Glomerular visceral epithelial cell (primary cell): Measurements from ENCODE around the gene NEU1.
A peak's percentile ranks its signal among the peaks of the same experiment; 100 is the strongest.

Source experiments
- DNase-seq: peaks from one replicate; pipeline ENCODE4 v3.0.0-alpha.2; 2016; ENCODE audit errors: extremely low spot score

The NEU1 gene

DNA sequence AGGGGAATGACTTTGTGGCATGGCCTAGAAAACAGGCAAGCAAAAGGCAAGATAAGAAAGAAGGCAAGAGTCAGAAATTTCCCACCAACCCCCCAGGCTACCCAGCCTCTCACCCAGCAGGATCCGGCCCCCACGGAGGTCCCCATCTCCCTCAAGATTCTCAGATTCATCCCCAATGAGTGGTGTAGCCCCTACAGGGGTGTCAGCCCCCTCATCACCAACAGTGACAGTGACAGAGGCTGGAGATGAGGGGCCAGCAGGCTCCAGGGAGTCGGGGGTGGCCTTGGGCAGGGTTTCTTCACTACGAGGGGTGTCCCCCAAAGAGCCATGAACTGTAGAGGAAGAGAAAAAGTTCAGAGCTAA is 33.9 kb upstream of the NEU1 start:
- no peak for DNase-seq

DNA sequence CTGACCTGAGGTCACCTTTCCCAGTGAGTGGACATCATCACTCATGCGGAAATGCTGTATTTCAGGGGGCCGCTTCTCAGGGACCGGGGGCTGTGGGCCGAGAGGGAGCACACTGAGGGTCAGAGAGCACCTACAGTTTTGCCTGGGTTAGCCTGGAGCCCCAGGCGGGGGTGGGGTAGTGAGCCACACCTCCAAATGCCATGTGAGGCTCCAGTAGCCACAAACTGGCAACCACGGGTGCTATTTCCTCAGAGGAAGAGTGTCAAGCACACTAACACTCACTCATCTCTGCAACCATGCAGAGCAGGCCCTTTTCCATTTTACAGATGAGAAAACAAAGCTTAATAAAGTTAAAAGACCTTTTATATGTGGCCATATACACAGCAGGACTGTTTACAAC is 30.2 kb upstream of the NEU1 start:
- no peak for DNase-seq

DNA sequence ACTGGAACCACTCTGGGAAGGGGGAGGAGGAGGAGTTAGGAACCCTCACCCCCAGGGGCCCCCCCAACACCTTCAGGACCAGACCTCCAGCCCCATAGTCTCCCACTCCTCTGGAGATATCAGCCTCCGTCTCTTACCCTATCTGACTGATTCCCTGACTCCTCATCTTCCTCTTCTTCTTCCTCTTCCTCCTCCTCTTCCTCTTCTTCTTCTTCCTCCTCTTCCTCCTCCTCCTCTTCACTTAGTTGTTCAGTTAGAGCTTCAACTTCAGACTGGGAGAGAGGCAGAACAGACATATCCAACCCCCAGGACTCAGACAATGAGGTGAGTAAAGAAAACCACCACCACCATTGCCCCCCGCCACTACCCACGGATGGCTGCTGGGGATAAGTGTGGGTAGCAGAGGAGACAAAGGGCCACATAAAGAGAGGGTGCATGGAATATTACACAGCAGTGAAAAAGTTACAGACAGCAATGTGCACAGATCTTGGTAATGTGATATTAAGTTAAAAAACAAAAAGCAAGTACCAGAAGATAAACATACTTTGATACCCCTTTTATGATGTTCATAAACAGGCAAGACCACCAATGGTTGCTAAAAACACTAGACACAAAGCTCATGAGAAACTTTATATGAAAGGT is 26.8 kb upstream of the NEU1 start:
- DNase-seq, result no peak

DNA sequence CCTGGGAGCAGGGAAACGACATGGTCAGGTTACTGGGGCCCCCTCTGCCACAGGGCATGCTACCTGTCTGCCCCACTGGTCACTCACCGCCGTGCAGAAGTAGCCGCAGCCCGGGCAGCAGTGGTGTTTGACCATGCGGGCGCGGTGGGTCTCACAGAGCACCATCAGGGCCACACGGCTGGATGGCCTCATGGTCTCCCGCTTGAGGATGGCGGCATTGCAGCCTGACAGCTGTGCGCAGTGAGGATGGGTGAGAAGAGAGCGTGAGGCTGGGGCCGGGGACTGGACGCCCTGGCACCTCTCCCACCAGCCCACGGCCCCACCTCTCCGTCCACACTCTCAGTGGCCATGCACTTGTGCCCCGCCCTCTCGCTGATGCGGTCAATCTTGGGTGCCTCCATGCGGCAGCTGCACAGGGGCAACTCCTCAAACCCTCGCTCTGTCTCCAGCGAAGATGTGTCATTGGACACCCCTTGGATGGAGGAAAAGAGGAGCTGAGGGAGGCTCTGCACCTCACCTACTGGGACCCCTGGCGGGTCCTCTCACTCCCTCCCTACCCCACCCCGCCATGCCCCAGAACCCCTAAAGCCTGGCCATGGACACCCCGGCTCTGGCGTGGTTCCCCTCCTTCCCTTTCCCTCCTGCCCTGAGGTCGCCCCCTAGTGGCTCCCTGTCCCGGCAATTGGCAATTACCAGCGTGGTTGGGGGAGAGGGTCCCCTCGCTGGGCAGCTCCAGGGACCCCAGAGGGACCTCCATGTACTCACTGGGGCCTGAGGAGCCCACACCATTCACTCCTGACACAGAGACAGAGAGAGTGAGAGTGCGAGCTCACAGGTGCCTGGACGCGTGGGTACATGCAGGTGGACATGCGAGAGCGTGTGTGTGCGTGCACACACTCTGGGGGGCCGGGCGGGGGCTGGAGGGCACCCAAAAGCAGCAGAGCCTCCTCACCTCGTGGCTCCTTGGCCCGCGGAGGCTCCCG is 25.9 kb upstream of the NEU1 start:
- DNase-seq, result no peak

DNA sequence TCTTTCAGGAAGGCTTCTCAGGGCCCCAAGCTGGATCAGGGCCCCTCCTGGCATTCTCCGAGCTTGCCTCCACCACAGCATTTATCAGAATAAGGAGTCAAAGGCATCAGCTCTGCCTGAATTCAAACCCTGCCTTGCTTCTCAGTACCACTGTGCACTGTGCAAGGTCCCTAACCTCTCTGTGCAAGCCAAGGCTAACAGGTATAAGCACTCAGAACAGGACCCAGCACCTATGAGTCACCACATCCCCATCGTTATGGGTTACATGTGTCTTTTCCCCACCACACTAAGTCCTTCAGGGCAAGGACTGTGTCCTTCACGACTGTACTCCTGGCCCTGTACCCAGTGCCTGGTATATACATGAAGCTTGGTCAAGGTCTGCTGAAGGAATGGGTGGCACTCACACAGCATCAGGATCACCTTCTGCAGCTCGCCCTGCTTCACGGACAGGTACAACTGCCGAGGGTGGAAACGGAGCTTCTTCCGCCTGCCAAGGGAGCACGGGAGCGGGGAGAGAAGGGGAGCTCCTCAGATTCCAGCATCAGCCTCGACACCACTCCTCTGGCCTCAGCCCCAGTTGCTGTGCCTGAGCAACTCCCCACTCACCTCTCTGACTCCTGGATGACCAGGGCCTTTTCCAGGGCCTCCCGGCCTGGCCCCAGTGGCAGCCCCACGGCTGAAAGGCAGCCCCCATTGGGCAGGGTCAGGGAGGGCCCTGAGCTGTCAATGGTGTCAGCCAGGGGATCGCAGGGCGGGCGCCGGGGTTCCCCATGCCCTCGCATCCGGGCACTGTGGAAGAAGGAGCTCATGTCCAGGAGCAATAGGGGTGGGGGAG is 24.8 kb upstream of the NEU1 start:
- no peak for DNase-seq

DNA sequence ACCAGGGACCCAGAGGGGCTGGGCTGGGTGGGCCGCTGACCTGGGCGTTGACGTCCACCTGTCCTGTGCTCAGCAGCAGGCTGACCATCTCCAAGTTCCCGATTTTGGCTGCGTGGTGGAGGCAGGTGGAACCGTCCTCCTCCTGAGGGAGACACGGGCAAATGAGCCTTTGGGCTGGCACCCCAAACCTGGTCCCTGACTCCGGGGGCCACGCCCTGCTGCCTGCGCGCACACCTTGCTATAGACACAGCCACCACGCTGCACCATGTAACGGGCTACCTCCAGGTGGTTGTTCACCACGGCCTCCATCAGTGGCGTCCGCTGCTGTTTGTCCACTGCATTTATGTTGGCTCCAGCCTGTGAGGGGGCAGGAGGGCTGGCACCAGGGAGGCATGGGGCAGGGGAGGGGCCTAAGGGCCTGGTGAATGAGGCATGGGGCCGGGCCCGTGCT is 23.9 kb upstream of the NEU1 start:
- no peak for DNase-seq

DNA sequence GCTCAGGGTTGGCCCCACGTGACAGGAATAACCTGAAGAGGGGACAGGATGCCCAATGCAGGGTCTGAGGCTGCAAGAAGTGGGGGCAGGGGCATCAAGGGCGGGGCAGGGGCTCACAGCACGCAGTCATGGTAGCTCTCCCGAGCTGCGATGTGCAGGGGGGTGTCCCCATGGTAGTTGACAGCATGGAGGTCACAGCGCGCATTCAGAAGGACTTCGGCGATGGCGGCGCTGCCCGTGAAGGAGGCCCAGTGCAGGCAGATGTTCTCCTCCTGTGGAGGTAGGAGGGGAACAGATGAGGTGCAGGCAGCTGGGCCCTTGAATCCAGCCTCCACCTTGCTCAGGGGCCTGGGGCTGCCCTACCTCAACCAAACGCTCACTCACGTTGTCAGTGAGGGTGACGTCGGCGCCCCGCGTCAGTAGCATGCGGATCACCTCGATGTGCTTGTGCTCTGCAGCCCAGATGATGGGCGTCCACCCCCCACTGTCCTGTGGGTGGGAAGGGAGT is 22.0 kb upstream of the NEU1 start:
- no peak for DNase-seq

DNA sequence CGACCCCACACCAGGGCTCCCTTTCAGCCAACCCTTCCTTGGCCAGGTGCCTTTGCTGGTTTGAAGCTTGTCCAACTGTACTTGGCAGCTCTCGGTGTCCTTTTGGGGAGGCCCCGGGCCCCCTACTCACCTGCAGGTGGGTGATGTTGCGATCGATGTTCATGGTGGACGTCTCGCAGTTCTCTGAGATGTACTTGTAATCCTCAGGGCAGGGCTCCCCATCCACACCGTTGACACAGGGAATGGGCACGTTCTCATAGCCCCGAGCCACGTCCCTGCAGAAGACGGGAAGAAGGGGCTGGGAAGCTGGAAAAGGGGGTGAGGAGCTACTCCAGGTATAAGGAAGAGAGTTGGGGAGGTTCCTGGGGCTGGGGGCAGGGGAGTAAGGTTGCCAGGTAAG is 21.1 kb upstream of the NEU1 start:
- DNase-seq, result no peak

DNA sequence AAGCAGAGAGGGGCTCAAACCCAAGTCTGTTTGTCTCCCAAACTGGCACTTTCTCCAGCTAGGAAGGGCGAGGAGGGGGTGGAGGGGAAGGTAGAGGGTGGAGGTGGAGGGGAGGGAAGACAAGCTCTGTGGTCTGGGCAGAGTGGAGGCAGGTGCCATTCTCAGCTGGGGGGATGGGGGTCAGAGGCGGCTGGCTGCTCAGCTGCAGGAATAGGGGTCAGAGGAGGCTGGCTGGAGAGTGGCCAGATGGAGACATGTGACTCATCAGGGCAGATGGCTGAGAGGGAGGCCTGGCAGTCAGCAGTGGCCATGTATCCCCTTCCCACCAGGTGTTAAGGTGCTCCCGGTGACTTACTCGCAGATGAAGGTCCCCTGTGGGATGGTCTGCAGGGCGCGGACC is 19.7 kb upstream of the NEU1 start:
- DNase-seq, result peak; percentile 78

DNA sequence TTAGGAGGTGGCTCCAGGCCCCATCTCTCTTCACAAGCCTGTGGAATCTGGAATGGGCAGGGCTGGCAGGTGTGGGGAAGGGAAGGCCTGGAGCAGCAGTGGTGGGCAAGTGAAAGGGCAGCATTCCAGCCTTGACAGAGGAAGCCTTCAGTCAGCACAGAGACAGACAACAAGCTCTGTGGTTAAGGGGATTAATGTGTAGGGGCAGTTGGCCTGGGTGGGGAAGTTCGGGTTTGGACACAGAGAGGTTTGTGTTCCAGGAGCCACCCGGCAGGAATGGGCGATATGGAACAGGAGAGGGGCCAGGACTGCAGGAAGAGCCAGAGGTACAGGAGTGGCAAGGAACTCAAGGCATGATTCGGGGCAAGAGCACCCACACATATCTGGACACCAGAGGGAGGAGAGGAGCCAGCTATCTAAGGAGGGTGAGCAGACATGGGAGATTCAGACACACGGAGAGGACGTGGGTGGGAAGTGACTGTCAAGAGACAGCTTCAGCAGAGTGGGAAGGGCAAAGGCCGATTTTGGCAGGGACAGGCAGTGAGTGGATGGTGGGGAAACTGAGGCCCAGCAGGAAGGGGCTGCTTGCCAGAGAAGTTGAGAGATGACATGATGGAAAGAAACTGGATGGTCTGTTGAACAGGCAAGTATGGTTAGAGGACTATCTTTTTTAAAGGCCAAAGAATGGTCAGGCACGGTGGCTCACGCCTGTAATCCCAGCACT is 18.7 kb upstream of the NEU1 start:
- DNase-seq, result no peak

DNA sequence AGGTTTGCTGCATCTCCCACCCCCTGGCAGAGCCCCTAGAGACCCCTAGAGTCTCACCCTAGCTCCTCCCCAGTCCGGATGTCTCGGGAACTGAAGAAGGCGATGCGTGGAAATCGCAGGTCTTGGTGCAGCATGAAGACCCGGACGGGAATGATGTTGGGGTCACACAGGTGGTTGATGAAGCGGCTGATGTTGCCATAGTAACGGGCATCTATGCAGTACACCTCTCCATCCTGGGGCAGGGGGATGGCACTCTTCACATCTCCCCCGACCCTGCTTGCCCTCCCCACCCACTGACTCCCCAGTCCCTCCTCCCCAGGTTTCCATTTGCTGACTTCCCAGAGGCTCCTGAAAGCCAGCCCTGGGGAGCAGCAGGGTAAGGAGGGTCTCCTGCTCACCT is 18.0 kb upstream of the NEU1 start:
- no peak for DNase-seq

DNA sequence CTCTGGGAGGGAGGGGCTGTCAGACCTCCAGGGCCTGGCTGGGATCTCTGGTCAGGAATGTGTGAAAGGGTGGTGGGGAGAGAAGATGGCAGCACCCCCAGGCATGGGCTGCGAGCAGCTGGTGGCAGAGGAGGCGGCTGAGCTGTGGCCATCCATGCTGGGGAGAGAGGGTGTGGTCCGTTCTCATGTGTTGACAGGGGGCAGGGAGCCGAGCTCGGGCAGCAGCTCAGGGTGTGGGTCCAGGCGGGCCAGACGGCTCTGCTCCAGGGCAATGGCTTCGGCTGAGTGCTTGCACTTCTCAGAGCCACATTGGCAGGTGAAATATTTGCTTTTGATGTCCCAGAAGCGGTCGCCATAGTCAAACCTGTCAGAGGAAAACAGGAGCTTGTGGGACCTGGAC is 17.3 kb upstream of the NEU1 start:
- no peak for DNase-seq

DNA sequence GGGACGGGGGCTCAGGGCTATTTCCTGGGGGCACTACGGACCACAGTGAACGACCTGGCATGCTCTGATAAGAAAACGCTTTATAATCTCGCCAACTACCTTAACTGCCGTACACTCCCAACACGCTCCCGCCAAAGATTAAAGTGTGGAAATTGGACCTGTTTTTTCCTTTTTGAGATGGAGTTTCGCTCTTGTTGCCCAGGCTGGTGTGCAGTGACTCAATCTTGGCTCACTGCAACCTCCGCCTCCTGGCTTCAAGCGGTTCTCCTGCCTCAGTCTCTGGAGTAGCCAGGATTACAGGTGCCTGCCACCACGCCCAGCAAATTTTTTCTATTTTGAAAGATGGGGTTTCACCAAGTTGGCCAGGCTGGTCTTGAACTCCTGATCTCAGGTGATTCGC is 16.5 kb upstream of the NEU1 start:
- DNase-seq, result no peak

DNA sequence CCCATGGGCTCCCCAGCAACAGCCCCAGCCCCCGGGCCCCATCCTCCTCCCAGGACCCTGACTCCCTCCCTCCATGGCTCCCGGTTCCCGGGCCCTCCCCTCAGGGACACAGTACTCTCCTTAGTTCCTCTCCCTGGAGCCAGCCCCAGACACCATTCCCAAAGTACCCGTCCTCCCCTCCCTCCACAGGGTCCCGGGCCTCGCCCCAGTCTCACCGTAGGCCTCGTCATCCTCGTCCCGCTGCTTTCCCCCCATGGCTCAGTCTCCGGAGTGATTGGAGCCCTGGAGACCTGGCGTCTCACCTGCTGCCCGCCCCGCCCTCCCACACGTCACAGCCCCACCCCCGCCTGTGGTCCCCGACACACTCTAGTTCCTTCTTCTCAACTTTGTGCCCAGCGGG is 16.1 kb upstream of the NEU1 start, which contains the start of gene SLC44A4:
Gene SLC44A4, minus strand, starts transcription at position 272 of the 400 bp plus-strand sequence. Its CDS starts 17 bp downstream, at position 255.
- no peak for DNase-seq

DNA sequence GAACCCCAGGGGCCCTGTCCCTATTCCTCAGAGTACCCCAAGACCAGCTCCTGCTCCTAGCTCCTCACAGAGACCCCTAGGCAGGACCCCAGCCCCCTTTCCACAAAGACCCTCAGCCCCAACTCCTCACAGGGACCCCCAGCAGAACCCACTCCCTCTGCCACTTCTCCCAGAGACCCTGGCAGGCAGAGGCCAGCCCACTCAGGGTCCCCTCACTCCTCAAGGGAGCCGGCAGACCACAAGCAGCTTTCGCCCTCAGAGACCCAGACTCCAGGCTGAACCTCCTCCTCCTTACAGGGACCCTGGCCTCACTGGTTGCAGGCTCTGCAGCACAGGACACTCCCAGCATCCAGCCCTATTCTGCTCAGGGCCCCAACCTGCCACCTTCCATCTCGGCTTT is 15.6 kb upstream of the NEU1 start:
- DNase-seq, result no peak

DNA sequence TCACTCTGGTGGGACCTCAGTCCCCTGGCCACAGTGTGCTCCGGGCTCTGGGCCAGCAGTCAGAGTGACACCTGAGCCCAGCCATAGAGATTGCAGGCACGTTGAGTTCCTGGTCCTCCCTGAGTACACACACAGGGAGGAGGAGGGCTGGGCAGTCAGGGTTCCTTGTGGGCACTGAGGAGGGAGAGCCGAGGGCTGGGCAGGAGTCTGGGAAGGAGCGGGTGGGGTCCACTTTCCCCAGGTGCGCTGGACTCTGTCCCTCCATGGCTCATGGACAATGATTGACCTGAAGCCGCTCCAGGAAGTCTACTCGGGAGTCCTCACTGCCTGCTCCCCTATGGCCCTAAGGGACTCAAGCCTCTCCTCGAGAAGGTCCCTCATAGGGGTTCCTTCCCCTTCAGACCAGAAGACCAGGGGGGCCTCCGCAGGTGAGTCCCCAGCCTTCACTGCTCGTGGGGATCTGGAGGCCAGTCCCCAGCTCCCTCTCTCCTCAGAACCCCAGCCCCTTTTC is 15.1 kb upstream of the NEU1 start:
- DNase-seq, result no peak

DNA sequence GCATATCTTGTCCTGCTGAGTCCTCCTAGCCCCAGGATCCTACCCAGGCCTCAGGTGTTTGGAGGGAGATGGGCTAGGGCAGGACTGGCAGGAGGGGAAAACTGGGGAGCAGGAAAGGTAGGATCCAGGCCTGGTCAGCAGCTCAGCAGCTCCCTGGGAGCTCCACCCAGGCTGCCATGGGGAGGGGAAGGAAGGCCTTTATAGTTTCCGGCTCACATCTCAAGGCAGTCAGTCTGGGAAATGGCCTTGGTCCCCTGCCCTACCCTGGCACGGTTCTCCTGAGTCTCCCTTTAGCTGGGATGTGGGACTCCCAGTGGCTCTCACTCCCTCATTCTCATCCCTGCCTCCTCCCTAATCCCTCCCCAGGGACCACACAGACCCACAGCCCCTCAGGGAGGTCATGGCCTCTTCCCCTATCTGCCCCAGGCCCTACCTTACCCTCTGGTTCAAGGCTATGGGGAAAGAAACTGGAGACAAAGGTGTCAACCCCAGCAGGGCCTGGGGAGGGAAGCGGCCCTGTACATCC is 14.6 kb upstream of the NEU1 start:
- no peak for DNase-seq

DNA sequence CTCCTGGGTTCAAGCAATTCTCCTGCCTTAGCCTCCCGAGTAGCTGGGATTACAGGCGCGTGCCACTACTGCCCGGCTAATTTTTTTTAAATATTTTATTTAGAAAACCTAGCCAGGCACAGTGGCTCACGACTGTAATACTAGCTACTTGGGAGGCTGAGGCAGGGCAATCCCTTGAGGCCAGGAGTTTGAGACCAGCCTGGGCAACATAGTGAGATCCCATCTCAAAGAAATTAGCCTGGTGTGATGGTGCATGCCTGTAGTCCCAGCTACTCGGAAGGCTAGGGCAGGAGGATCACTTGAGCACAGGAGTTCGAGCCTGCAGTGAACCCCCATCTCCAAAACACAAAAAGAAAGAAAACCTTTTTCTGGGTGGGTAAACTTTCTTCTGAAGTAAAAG is 13.7 kb upstream of the NEU1 start:
- no peak for DNase-seq

DNA sequence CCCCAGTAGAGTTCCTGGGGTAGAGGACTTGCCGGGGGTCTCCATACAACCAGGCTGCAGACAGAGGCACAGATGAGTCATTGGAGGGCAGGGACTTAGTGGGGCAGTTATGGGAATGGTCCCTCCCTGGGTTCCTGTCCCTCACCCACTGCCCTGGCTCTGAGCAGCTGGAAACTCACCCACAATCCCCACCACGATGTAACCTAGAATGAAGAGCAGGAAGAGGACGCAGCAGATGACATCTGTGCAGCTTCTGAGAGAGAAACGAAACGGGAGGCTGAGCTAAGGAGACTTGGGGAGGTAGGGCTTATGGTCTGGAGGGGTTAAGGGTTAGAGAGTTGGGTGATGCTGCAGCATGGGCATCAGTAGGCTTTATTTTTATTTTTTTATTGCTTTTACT is 13.3 kb upstream of the NEU1 start:
- DNase-seq, result no peak

DNA sequence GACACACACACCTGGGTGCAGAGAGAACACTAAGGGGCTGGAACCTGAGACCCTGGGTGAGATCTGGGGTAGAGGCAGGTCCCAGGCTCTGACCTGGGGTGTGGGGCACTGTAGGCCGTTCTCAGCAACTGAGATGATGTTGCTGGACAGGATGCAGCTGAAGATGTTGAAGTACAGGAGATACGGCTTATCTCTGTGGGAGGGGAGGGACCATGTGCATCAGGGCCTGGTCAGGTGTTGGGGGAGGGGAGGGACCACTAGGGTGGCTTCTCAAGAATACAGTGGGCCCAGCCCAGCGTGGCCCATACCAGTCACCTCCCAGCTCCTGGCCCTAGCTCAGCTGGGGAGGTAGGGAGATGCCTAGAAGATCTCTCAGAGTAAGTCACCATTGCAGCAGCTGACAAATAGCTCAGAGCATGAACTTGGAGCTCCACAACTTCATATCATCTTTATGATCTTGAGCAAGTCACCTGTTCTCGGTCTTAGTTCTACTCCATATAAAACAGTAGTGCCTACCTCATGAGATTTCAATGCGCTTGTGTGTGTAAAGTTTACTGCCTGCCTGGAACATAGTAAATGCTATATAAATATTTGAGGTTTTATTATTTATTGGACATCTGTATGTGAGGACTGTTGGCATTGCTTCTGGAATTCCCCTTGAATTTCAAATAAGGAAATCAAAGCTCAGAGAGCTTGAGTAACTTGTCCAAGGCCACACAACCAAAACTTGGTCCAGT is 12.4 kb upstream of the NEU1 start:
- no peak for DNase-seq
